PC-9 (cell line): ENCODE results near the gene TCEA2. TPM values are rescaled to one million over a fixed set of nuclear protein-coding genes. Genes with fewer than 3 reads are reported as not detected.

Experiments used
- BruUV-seq: library from RNA; stranded (reverse); fragments of 400-500 nt; replicated peaks from 2 replicates; lab custom pipeline; 2021; lab: Mats Ljungman, UMichigan
- CTCF ChIA-PET: fragments of 300-600 bp; sonication (Branson Sonifier 250); formaldehyde crosslinking; loops from one replicate; lab custom pipeline; 2022; ENCODE audit warnings: antibody characterized with exemption; lab: Charles Lee
- POLR2A ChIA-PET: fragments of 300-600 bp; sonication (Branson Sonifier 250); formaldehyde crosslinking; loops from one replicate; lab custom pipeline; 2022; ENCODE audit warnings: antibody characterized with exemption; ENCODE audit not compliant: unreplicated experiment; lab: Charles Lee
- DNase-seq, 2 experiments: peaks; one replicate each; pipeline versions ENCODE4 v3.0.0 to v3.0.0-alpha.2; 2015 to 2022; ENCODE audit warnings: mixed read lengths in 1 of 2
- H2AFZ ChIP-seq: fragments of 200-600 bp; sonication (generic); 2 replicates; pipeline ENCODE4 v1.8.1; 2017; ENCODE audit warnings: antibody characterized with exemption
- H3F3A ChIP-seq: fragments of 200-600 bp; sonication (generic); 2 replicates; pipeline ENCODE4 v1.8.1; 2017; ENCODE audit warnings: antibody characterized with exemption, mild to moderate bottlenecking, low read depth; ENCODE audit not compliant: insufficient read depth
- H3K27ac ChIP-seq: fragments of 200-600 bp; sonication (generic); 2 replicates; pipeline ENCODE4 v1.6.1; 2016; ENCODE audit warnings: mixed run types
- H3K27me3 ChIP-seq: fragments of 200-600 bp; sonication (generic); 2 replicates; pipeline ENCODE4 v1.6.1; 2016; ENCODE audit warnings: low read depth, mixed run types; ENCODE audit not compliant: insufficient read depth
- H3K36me3 ChIP-seq: fragments of 200-600 bp; sonication (generic); 2 replicates; pipeline ENCODE4 v1.6.1; 2016; ENCODE audit warnings: low read depth, mixed run types
- H3K4me1 ChIP-seq: fragments of 200-600 bp; sonication (generic); replicated peaks from 2 replicates; pipeline ENCODE4 v1.6.1; 2016; ENCODE audit warnings: mixed run types; ENCODE audit not compliant: insufficient read depth
- H3K4me2 ChIP-seq: fragments of 200-600 bp; sonication (generic); 2 replicates; pipeline ENCODE4 v1.6.1; 2017; ENCODE audit warnings: mixed run types
- H3K4me3 ChIP-seq: fragments of 200-600 bp; sonication (generic); 2 replicates; pipeline ENCODE4 v1.6.1; 2016; ENCODE audit warnings: mixed run types
- H3K79me2 ChIP-seq: fragments of 200-600 bp; sonication (generic); 2 replicates; pipeline ENCODE4 v1.6.1; 2017; ENCODE audit warnings: low read depth, mixed run types
- H3K9me2 ChIP-seq: fragments of 200-600 bp; sonication (generic); 2 replicates; pipeline ENCODE4 v1.8.1; 2017; ENCODE audit warnings: mild to moderate bottlenecking; ENCODE audit not compliant: insufficient read depth
- H3K9me3 ChIP-seq: fragments of 200-600 bp; sonication (generic); 2 replicates; pipeline ENCODE4 v1.8.1; 2016; ENCODE audit warnings: low read depth; ENCODE audit not compliant: insufficient read depth
- H4K20me1 ChIP-seq: fragments of 200-600 bp; sonication (generic); 2 replicates; pipeline ENCODE4 v1.8.1; 2017; ENCODE audit not compliant: insufficient read depth
- CTCF ChIP-seq: fragments of 200-600 bp; sonication (generic); conservative IDR thresholded peaks from 2 replicates; pipeline ENCODE4 v1.6.1; 2017; ENCODE audit warnings: mixed run types, antibody characterized with exemption, mild to moderate bottlenecking, moderate library complexity
- EZH2 ChIP-seq: fragments of 200-600 bp; sonication (generic); IDR thresholded peaks from 2 replicates; pipeline ENCODE4 v1.8.0; 2017; ENCODE audit warnings: antibody characterized with exemption, low read depth
- intact Hi-C: fragments of 100-400 bp; cut with micrococcal nuclease; formaldehyde crosslinking; loops from one replicate; pipeline ENCODE4 v1.10.0; 2022; ENCODE audit not compliant: unreplicated experiment
- total RNA-seq: library from RNA; stranded (reverse); gene quantifications from 2 replicates; pipeline ENCODE4 v1.2.3, GENCODE V29; 2021

TCEA2 gene
- total RNA-seq, 1 experiment from 2014 or later: 100 TPM

GRCh38 chr20:64047968-64048401 lies 15.0 kb upstream of the TCEA2 start:
- Histone ChIP-seq H3K27ac (no peak overlapping the region), H3K4me1 (peaks cover 17% of the 10 kb centered on the region), H2AFZ (no peak overlapping the region), H3K4me3 (no peak overlapping the region), H3F3A (peaks cover 18% of the 10 kb centered on the region), H3K79me2 (no peaks in the 10 kb centered on the region), H3K9me3 (no peaks in the 10 kb centered on the region), H3K9me2 (no peaks in the 10 kb centered on the region), H3K36me3 (no peaks in the 10 kb centered on the region), H3K4me2 (no peak overlapping the region), H4K20me1 (no peaks in the 10 kb centered on the region), H3K27me3 (peaks cover 29% of the 10 kb centered on the region)
- no peak for DNase-seq
- BruUV-seq: no TSS peak
- no peak for TF ChIP-seq EZH2
- TF ChIP-seq CTCF: no peak
- ChIA-PET POLR2A (no interaction called here), CTCF (no interaction called here)
- intact Hi-C loops: no loop called here

- CTCF ChIA-PET: no interaction called here
- POLR2A ChIA-PET: no interaction called here
Measured at GRCh38 chr20:64048402-64049044, 14.5 kb upstream of the TCEA2 start.

GRCh38 chr20:64049060-64049877 lies 13.7 kb upstream of the TCEA2 start, which contains the start of gene SOX18:
Gene SOX18 (minus strand): TSS chr20:64049639. CDS start chr20:64049516, 123 bp downstream.
- no peaks in the 10 kb centered on the region for H3K36me3 ChIP-seq
- POLR2A ChIA-PET: no interaction called here
- H4K20me1 ChIP-seq: no peaks in the 10 kb centered on the region
- H3K79me2 ChIP-seq: no peaks in the 10 kb centered on the region
- peaks cover 10% of the 10 kb centered on the region for H3F3A ChIP-seq
- peaks cover 29% of the 10 kb centered on the region for H3K27me3 ChIP-seq
- H3K4me3 ChIP-seq: no peak within 1 kb of the TSS
- intact Hi-C loops: no loop called here
- no peaks in the 10 kb centered on the region for H3K9me3 ChIP-seq
- no peaks in the 10 kb centered on the region for H3K9me2 ChIP-seq
- H2AFZ ChIP-seq: no peak within 1 kb of the TSS
- BruUV-seq: no TSS peak
- CTCF ChIA-PET: interaction anchor here (0.6 kb wide), 1 partner anchor 52 kb away, joined by 4 read pairs; no protein-coding TSS in a partner anchor
- peaks cover 16% of the 10 kb centered on the region for H3K4me1 ChIP-seq
- no peak for TF ChIP-seq CTCF
- no peak for TF ChIP-seq EZH2
- H3K27ac ChIP-seq: no peak within 1 kb of the TSS
- peak within 1 kb of the TSS; percentile 51; the same call in 1 of the 2 replicates for H3K4me2 ChIP-seq
- peak in 1 of 2 experiments; percentile 51 for DNase-seq

More at GRCh38 chr20:64048402-64049044, 14.5 kb upstream of the TCEA2 start:
- Histone ChIP-seq H3K4me3 (no peak overlapping the region), H3K9me3 (no peaks in the 10 kb centered on the region), H3K27ac (no peak overlapping the region), H2AFZ (no peak overlapping the region), H3K27me3 (peaks cover 29% of the 10 kb centered on the region), H4K20me1 (no peaks in the 10 kb centered on the region), H3F3A (peaks cover 15% of the 10 kb centered on the region), H3K79me2 (no peaks in the 10 kb centered on the region), H3K36me3 (no peaks in the 10 kb centered on the region), H3K9me2 (no peaks in the 10 kb centered on the region), H3K4me2 (no peak overlapping the region), H3K4me1 (peaks cover 17% of the 10 kb centered on the region)
- TF ChIP-seq EZH2 (no peak), CTCF (no peak)
- no TSS peak for BruUV-seq
- no peak for DNase-seq
- intact Hi-C loops: no loop called here
